Upper lobe of right lung (tissue), 1 donor: ENCODE data around the gene SNX7. TPM values are rescaled to one million over a fixed set of nuclear protein-coding genes. Genes with fewer than 3 reads are reported as not detected.

Experiments
- ATAC-seq: fragments of 200-7000 bp; cut with Tn5 transposase; one replicate; pipeline ENCODE4 v1.9.1; 2020; ENCODE audit warnings: mild to moderate bottlenecking, moderate library complexity
- DNase-seq: peaks from one replicate; pipeline ENCODE4 v3.0.0-alpha.2; 2020
- H3K27ac ChIP-seq: fragments of 200-600 bp; one replicate; pipeline ENCODE4 v1.8.0; 2022
- H3K27me3 ChIP-seq: fragments of 200-600 bp; one replicate; pipeline ENCODE4 v1.8.0; 2022; ENCODE audit warnings: mild to moderate bottlenecking
- H3K36me3 ChIP-seq: fragments of 200-600 bp; one replicate; pipeline ENCODE4 v1.8.0; 2022
- H3K4me1 ChIP-seq: fragments of 200-600 bp; one replicate; pipeline ENCODE4 v1.8.0; 2022
- H3K4me3 ChIP-seq: fragments of 200-600 bp; one replicate; pipeline ENCODE4 v1.8.0; 2022; ENCODE audit warnings: mild to moderate bottlenecking
- H3K9me3 ChIP-seq: fragments of 200-600 bp; one replicate; pipeline ENCODE4 v1.8.0; 2022
- intact Hi-C: fragments of 100-400 bp; cut with DNase I; formaldehyde crosslinking; loops from one replicate; pipeline ENCODE4 v1.11.0; 2022
- total RNA-seq: library from RNA; stranded (reverse); fragmentation: NEBNext Ultra II Directional; extraction: Animal tissue kit (Norgen Biotek cat#: 25700); gene quantifications from one replicate; pipeline ENCODE4 v1.2.1, GENCODE V29; 2021
- TF ChIP-seq, protein P1 (sequence below): fragments of 200-600 bp; IDR thresholded peaks from one replicate; pipeline ENCODE4 v1.8.0; 2022; ENCODE audit warnings: antibody characterized with exemption
- donor health status: DM: no; HTN: yes; CAD: no; lungs with severe emphysema.

Gene SNX7
- total RNA-seq, 1 donor from 2014 or later, result 14.8 TPM

GRCh38 chr1:98766255-98766654 is 104.7 kb downstream of the SNX7 start:
- Histone ChIP-seq H3K4me1 (no peaks in the 10 kb centered on the region), H3K27ac (no peak overlapping the region), H3K36me3 (no peaks in the 10 kb centered on the region), H3K4me3 (no peak overlapping the region), H3K27me3 (no peaks in the 10 kb centered on the region), H3K9me3 (no peaks in the 10 kb centered on the region)
- TF ChIP-seq, protein P1, sequence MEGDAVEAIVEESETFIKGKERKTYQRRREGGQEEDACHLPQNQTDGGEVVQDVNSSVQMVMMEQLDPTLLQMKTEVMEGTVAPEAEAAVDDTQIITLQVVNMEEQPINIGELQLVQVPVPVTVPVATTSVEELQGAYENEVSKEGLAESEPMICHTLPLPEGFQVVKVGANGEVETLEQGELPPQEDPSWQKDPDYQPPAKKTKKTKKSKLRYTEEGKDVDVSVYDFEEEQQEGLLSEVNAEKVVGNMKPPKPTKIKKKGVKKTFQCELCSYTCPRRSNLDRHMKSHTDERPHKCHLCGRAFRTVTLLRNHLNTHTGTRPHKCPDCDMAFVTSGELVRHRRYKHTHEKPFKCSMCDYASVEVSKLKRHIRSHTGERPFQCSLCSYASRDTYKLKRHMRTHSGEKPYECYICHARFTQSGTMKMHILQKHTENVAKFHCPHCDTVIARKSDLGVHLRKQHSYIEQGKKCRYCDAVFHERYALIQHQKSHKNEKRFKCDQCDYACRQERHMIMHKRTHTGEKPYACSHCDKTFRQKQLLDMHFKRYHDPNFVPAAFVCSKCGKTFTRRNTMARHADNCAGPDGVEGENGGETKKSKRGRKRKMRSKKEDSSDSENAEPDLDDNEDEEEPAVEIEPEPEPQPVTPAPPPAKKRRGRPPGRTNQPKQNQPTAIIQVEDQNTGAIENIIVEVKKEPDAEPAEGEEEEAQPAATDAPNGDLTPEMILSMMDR, result no peak
- intact Hi-C loops, result no loop called here
- DNase-seq (no peak), ATAC-seq (peak; percentile 56)

GRCh38 chr1:98769162-98769561 is 107.6 kb downstream of the SNX7 start:
- ATAC-seq (no peak), DNase-seq (no peak)
- intact Hi-C loops, result no loop called here
- Histone ChIP-seq H3K4me3 (no peak overlapping the region), H3K9me3 (no peaks in the 10 kb centered on the region), H3K27me3 (no peaks in the 10 kb centered on the region), H3K27ac (no peak overlapping the region), H3K4me1 (no peaks in the 10 kb centered on the region), H3K36me3 (no peaks in the 10 kb centered on the region)
- TF ChIP-seq, protein P1, result no peak

DNA sequence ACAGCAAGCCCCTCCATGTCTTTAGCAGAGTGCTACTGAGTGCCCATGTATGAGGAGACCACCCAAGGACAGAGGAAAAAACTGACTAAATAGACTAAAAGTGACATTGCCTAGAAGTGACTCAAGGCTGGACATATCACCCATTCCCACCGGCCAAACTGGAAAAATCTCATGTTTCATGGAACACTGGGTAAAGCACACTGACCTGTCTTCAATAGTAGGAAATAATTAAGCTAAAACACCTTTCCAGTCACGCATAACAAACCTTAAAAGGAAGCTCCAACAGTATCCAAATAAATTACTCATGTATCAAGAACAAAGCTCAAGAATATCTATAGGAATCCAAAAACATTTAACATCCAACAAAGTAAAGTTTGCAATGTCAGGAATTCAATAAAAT is 120.4 kb downstream of the SNX7 start:
- ATAC-seq (no peak), DNase-seq (no peak)
- Histone ChIP-seq H3K27ac (no peak overlapping the region), H3K9me3 (no peaks in the 10 kb centered on the region), H3K36me3 (no peaks in the 10 kb centered on the region), H3K4me1 (no peaks in the 10 kb centered on the region), H3K27me3 (no peaks in the 10 kb centered on the region), H3K4me3 (no peak overlapping the region)
- intact Hi-C loops, result no loop called here
- TF ChIP-seq, protein P1, result no peak

GRCh38 chr1:98783821-98784220 is 122.3 kb downstream of the SNX7 start:
- Histone ChIP-seq H3K27ac (no peak overlapping the region), H3K4me1 (no peaks in the 10 kb centered on the region), H3K27me3 (no peaks in the 10 kb centered on the region), H3K4me3 (no peak overlapping the region), H3K36me3 (no peaks in the 10 kb centered on the region), H3K9me3 (no peaks in the 10 kb centered on the region)
- TF ChIP-seq, protein P1, result no peak
- ATAC-seq, result no peak
- intact Hi-C loops, result no loop called here
- no peak for DNase-seq

GRCh38 chr1:98791498-98791897 is 130.0 kb downstream of the SNX7 start:
- intact Hi-C loops, result no loop called here
- H3K27ac ChIP-seq, result no peak overlapping the region
- H3K36me3 ChIP-seq, result no peaks in the 10 kb centered on the region
- TF ChIP-seq, protein P1, result no peak
- H3K4me3 ChIP-seq, result no peak overlapping the region
- no peak for DNase-seq
- no peak for ATAC-seq
- no peaks in the 10 kb centered on the region for H3K9me3 ChIP-seq
- H3K4me1 ChIP-seq, result no peaks in the 10 kb centered on the region
- H3K27me3 ChIP-seq, result no peaks in the 10 kb centered on the region

- no peak for ATAC-seq
- Histone ChIP-seq H3K36me3 (no peaks in the 10 kb centered on the region), H3K27me3 (no peaks in the 10 kb centered on the region), H3K4me3 (no peak overlapping the region), H3K4me1 (no peaks in the 10 kb centered on the region), H3K27ac (no peak overlapping the region), H3K9me3 (no peaks in the 10 kb centered on the region)
- TF ChIP-seq, protein P1, result no peak
- intact Hi-C loops, result no loop called here
- no peak for DNase-seq
These were observed 130.6 kb downstream of the SNX7 start for GRCh38 chr1:98792123-98792522.
